ENCODE data around the gene FADS3. TPM values are rescaled to one million over a fixed set of nuclear protein-coding genes. Genes with fewer than 3 reads are reported as not detected.

Gene FADS3
- polyA plus RNA-seq, 4 donors: 5.3 to 17.9 (median 6.0) TPM

DNA sequence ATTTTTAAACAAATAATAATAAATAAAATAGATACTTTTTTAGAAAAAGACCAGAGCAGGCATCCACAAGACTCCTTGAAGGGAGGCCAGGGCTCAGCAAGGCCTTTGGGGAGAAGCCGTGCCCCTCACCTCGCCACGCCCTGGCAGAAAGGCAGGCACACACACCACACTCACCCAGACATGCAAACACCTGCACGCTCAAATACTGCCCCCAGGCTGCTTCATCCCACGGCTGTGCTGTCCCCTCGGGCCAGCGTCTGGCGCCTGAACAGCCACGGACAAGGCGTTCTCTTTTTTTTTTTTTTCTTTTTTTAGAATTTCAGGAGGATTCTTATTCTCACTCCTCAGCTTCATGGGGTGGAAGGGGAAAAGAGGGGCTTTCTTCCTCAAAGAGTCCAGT, 1.5 kb downstream of the FADS3 start:
- Histone ChIP-seq H3K27me3 (ENCODE audit: control insufficient read depth in 3 of 3, insufficient read depth in 3 of 3, low read length in 3 of 3) (no peaks in the 10 kb centered on the region), H3K27ac (ENCODE audit: low read depth in 1 of 3, low read length in 2 of 3) (no peak overlapping the region), H3K4me1 (ENCODE audit: control insufficient read depth in 3 of 3, insufficient read depth in 2 of 3, low read depth in 1 of 3, low read length in 2 of 3) (peaks cover 0 to 8% (median 0%) of the 10 kb centered on the region in 3 donors), H3K4me3 (ENCODE audit: low read depth in 1 of 3, low read length in 3 of 3) (no peak overlapping the region), H3K9me3 (ENCODE audit: control insufficient read depth in 2 of 2, insufficient read depth in 1 of 2, low read depth in 1 of 2, low read length in 1 of 2) (peaks cover 0 to 7% of the 10 kb centered on the region in 2 donors), H3K36me3 (ENCODE audit: control insufficient read depth in 3 of 3, insufficient read depth in 2 of 3, low read depth in 1 of 3, low read length in 3 of 3) (peaks cover 0 to 4% (median 0%) of the 10 kb centered on the region in 3 donors)
- DNase-seq (no peak), FAIRE-seq (no peak)
- WGBS, 3 donors: 90 to 96% (median 93%) methylated on average over 10 of the region's 10 CpGs

DNA sequence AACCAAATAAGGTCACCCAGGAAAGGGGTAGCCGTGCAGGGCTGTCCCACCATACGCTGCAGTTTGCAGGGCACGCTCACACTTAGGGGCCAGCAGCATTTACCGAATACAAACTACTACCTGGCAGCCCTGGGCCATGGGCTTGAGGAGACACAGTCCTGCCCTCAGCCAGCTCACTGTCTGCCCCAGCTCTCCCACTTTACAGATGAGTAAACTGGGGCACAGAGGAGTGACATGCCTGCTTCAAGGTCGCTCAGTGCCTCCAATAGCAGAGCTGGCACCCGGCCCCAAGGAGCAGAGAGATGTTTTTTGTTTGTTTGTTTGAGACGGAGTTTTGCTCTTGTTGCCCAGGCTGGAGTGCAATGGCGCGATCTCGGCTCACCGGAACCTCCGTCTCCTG, 2.8 kb downstream of the FADS3 start:
- WGBS, 3 donors: 92 to 95% (median 94%) methylated on average over 12 of the region's 12 CpGs
- Histone ChIP-seq H3K4me1 (ENCODE audit: control insufficient read depth in 3 of 3, insufficient read depth in 2 of 3, low read depth in 1 of 3, low read length in 2 of 3) (peaks cover 0 to 8% (median 0%) of the 10 kb centered on the region in 3 donors), H3K36me3 (ENCODE audit: control insufficient read depth in 3 of 3, insufficient read depth in 2 of 3, low read depth in 1 of 3, low read length in 3 of 3) (peaks cover 0 to 4% (median 0%) of the 10 kb centered on the region in 3 donors), H3K4me3 (ENCODE audit: low read depth in 1 of 3, low read length in 3 of 3) (no peak overlapping the region), H3K27ac (ENCODE audit: low read depth in 1 of 3, low read length in 2 of 3) (peak overlapping the region in 1 of 3 donors; percentile 40), H3K27me3 (ENCODE audit: control insufficient read depth in 3 of 3, insufficient read depth in 3 of 3, low read length in 3 of 3) (no peaks in the 10 kb centered on the region), H3K9me3 (ENCODE audit: control insufficient read depth in 2 of 2, insufficient read depth in 1 of 2, low read depth in 1 of 2, low read length in 1 of 2) (peaks cover 0 to 7% of the 10 kb centered on the region in 2 donors)
- FAIRE-seq (no peak), DNase-seq (no peak)

DNA sequence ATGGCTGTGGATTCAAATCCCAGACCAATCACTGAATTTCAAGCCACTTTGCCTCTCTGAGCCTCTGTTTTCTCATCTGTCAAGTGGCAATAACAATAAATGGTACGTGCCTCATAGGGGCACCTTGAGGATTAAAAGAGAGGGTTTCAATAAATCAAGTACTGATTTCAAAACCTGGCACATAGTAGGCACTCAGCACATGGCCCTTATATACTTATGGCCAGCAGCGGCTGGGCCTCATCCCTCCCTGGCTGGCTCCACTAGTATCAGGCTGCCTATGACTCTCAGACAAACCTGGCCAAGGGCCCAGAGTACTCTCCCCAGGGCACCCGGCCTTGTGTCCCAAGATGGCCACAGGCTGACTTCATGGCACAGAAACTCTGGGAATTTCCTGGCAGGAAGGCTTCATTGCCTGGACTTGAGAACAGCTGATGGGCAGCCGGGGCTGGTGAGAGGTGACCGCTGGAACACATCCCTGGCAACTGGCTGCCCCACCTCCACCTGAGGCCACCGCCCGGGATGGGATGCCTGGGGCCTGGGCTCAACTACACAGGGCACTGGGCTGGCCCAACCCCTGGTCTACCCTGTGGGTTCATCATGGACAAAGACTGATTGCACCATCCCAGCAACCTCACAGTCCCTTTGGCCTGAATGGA, 3.4 kb downstream of the FADS3 start:
- H3K9me3 ChIP-seq (ENCODE audit: control insufficient read depth in 2 of 2, insufficient read depth in 1 of 2, low read depth in 1 of 2, low read length in 1 of 2): peaks cover 0 to 7% of the 10 kb centered on the region in 2 donors
- FAIRE-seq: no peak
- 77 to 91% (median 79%) methylated on average over 7 of the region's 7 CpGs for WGBS, 3 donors
- DNase-seq: no peak
- H3K27ac ChIP-seq (ENCODE audit: low read depth in 1 of 3, low read length in 2 of 3): peak overlapping the region in 1 of 3 donors; percentile 45
- H3K27me3 ChIP-seq (ENCODE audit: control insufficient read depth in 3 of 3, insufficient read depth in 3 of 3, low read length in 3 of 3): no peaks in the 10 kb centered on the region
- peaks cover 0 to 8% (median 0%) of the 10 kb centered on the region in 3 donors for H3K4me1 ChIP-seq (ENCODE audit: control insufficient read depth in 3 of 3, insufficient read depth in 2 of 3, low read depth in 1 of 3, low read length in 2 of 3)
- no peak overlapping the region for H3K4me3 ChIP-seq (ENCODE audit: low read depth in 1 of 3, low read length in 3 of 3)
- peaks cover 0 to 4% (median 0%) of the 10 kb centered on the region in 3 donors for H3K36me3 ChIP-seq (ENCODE audit: control insufficient read depth in 3 of 3, insufficient read depth in 2 of 3, low read depth in 1 of 3, low read length in 3 of 3)

DNA sequence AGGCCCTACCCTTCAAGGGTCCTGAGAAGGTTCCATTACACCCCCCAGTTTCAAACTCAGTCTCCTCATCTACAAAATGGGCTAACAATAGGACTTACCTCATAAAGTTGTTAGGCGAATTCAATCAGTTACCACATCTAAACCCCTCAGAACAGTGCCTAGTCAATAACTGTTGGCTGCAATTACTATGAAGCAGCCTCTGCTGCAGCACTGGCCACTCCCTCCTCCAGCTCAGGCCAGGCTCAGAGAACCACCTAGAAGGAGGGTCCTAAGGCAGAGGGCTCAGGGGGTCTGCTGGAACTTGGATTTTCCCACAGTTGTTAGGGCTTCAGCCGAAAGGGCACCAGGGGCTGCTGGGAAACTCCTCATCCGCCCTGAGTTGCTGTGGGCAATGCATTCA, 4.7 kb downstream of the FADS3 start:
- Histone ChIP-seq H3K36me3 (ENCODE audit: control insufficient read depth in 3 of 3, insufficient read depth in 2 of 3, low read depth in 1 of 3, low read length in 3 of 3) (peaks cover 0 to 4% (median 0%) of the 10 kb centered on the region in 3 donors), H3K9me3 (ENCODE audit: control insufficient read depth in 2 of 2, insufficient read depth in 1 of 2, low read depth in 1 of 2, low read length in 1 of 2) (peaks cover 0 to 7% of the 10 kb centered on the region in 2 donors), H3K27ac (ENCODE audit: low read depth in 1 of 3, low read length in 2 of 3) (no peak overlapping the region), H3K27me3 (ENCODE audit: control insufficient read depth in 3 of 3, insufficient read depth in 3 of 3, low read length in 3 of 3) (no peaks in the 10 kb centered on the region), H3K4me3 (ENCODE audit: low read depth in 1 of 3, low read length in 3 of 3) (no peak overlapping the region), H3K4me1 (ENCODE audit: control insufficient read depth in 3 of 3, insufficient read depth in 2 of 3, low read depth in 1 of 3, low read length in 2 of 3) (peaks cover 0 to 8% (median 0%) of the 10 kb centered on the region in 3 donors)
- FAIRE-seq (no peak), DNase-seq (no peak)
- WGBS, 3 donors: 93 to 95% (median 93%) methylated on average over 3 of the region's 3 CpGs

DNA sequence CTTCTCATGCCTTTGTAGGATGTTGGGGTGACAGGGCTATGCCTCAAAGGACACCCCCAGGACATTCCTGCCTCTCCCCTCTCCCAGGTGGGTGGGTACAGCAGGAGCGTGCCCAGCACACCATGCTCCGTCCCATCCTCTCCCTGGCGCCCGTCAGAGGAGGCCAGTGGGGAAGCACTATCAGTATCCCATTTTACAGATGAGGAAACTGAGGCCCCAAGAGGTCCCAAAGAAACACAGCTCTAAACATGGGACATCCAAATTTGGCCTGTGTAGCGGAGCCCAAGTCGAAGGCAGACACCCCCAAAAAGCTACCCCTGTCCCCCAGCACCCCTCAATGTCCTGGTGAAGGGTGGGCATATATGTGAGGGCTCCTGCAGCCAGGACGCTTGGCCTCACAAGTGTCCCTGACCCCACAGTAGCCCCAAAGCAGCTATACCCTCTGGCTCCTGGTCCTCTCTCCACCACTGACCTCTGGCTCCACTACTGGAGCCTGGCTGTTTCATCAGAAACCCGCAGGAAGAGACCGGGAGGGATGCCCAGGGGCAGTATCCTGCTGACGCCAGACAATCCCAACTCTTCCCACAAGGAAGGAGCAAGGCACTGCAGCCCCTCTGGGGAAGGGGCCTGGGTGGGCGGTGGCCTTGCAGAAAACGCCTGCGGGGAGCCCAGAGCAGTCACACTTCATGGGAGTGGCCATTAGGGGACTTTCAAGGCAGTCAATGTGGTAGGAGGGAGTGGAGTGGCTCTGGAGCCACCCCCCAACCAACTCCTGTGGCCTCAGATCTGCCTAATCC, 5.4 kb downstream of the FADS3 start:
- DNase-seq (no peak), FAIRE-seq (no peak)
- H3K4me3 ChIP-seq (ENCODE audit: low read depth in 1 of 3, low read length in 3 of 3): no peak overlapping the region

DNA sequence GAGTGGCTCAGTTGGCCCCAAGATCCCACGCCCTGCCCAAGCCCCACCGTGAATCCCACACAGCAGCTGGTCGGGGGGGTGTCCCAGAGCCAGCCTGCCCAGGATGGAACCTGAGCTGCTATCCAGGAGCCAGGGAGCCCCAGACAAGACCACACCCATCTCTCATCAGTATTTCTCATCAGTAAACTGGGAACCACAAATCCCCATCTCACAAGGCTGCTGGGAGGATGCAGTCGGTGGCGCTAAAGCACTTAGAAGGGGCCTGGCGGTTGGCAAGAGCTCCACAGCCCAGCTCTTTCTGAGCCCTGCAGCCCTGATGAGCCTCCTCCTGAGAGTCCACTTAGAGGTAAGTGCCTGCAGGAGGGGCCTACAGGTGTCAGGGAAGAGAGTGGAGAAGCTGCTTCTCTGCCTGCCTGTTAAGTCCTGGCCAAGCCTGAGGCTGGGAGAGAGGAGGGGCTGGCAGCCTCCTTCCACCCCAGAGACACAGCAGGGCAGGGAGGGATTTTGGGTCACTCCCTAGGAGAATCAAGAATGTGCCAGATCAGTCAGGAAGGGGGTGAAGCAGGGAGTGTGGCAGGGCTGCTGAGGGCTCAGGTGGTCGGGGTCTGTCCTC, 6.1 kb downstream of the FADS3 start:
- Histone ChIP-seq H3K36me3 (ENCODE audit: control insufficient read depth in 3 of 3, insufficient read depth in 2 of 3, low read depth in 1 of 3, low read length in 3 of 3) (peaks cover 0 to 4% (median 0%) of the 10 kb centered on the region in 3 donors), H3K4me1 (ENCODE audit: control insufficient read depth in 3 of 3, insufficient read depth in 2 of 3, low read depth in 1 of 3, low read length in 2 of 3) (peaks cover 0 to under 1% (median 0%) of the 10 kb centered on the region in 3 donors), H3K4me3 (ENCODE audit: low read depth in 1 of 3, low read length in 3 of 3) (no peak overlapping the region), H3K27ac (ENCODE audit: low read depth in 1 of 3, low read length in 2 of 3) (no peak overlapping the region), H3K9me3 (ENCODE audit: control insufficient read depth in 2 of 2, insufficient read depth in 1 of 2, low read depth in 1 of 2, low read length in 1 of 2) (peaks cover 0 to 7% of the 10 kb centered on the region in 2 donors), H3K27me3 (ENCODE audit: control insufficient read depth in 3 of 3, insufficient read depth in 3 of 3, low read length in 3 of 3) (no peaks in the 10 kb centered on the region)
- DNase-seq (no peak), FAIRE-seq (no peak)
- WGBS, 3 donors: 90 to 95% (median 93%) methylated on average over 7 of the region's 7 CpGs

More for the DNA sequence above, 5.4 kb downstream of the FADS3 start:
- peaks cover 0 to 7% of the 10 kb centered on the region in 2 donors for H3K9me3 ChIP-seq (ENCODE audit: control insufficient read depth in 2 of 2, insufficient read depth in 1 of 2, low read depth in 1 of 2, low read length in 1 of 2)
- H3K27ac ChIP-seq (ENCODE audit: low read depth in 1 of 3, low read length in 2 of 3): no peak overlapping the region
- H3K27me3 ChIP-seq (ENCODE audit: control insufficient read depth in 3 of 3, insufficient read depth in 3 of 3, low read length in 3 of 3): no peaks in the 10 kb centered on the region
- H3K4me1 ChIP-seq (ENCODE audit: control insufficient read depth in 3 of 3, insufficient read depth in 2 of 3, low read depth in 1 of 3, low read length in 2 of 3): peaks cover 0 to 8% (median 0%) of the 10 kb centered on the region in 3 donors
- H3K36me3 ChIP-seq (ENCODE audit: control insufficient read depth in 3 of 3, insufficient read depth in 2 of 3, low read depth in 1 of 3, low read length in 3 of 3): peaks cover 0 to 4% (median 0%) of the 10 kb centered on the region in 3 donors
- WGBS, 3 donors: 91 to 97% (median 94%) methylated on average over 13 of the region's 13 CpGs

DNA sequence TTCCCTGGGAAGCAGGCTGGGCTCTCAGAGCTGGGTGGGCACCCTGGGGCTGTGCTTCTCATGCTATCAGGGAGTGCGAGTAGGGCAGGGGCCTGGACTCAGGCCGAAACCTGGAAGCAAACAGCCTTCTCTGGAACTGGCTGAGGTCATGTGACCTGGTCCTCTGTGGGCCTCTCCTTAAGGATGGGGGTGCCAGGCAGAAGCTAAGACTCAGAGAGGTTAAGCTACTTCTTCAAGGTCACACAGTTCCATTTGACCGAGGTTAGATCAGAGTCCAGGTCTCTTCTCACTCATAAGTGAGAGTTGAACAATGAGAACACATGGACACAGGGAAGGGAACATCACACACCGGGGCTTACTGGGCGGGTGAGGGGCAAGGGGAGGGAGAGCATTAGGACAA, 7.4 kb downstream of the FADS3 start:
- Histone ChIP-seq H3K36me3 (ENCODE audit: control insufficient read depth in 3 of 3, insufficient read depth in 2 of 3, low read depth in 1 of 3, low read length in 3 of 3) (peaks cover 0 to 4% (median 0%) of the 10 kb centered on the region in 3 donors), H3K4me1 (ENCODE audit: control insufficient read depth in 3 of 3, insufficient read depth in 2 of 3, low read depth in 1 of 3, low read length in 2 of 3) (no peaks in the 10 kb centered on the region), H3K9me3 (ENCODE audit: control insufficient read depth in 2 of 2, insufficient read depth in 1 of 2, low read depth in 1 of 2, low read length in 1 of 2) (peaks cover 0 to 7% of the 10 kb centered on the region in 2 donors), H3K27ac (ENCODE audit: low read depth in 1 of 3, low read length in 2 of 3) (no peak overlapping the region), H3K27me3 (ENCODE audit: control insufficient read depth in 3 of 3, insufficient read depth in 3 of 3, low read length in 3 of 3) (no peaks in the 10 kb centered on the region), H3K4me3 (ENCODE audit: low read depth in 1 of 3, low read length in 3 of 3) (no peak overlapping the region)
- no peak for DNase-seq
- WGBS, 3 donors: 82 to 87% (median 85%) methylated on average over 5 of the region's 5 CpGs
- FAIRE-seq: no peak

DNA sequence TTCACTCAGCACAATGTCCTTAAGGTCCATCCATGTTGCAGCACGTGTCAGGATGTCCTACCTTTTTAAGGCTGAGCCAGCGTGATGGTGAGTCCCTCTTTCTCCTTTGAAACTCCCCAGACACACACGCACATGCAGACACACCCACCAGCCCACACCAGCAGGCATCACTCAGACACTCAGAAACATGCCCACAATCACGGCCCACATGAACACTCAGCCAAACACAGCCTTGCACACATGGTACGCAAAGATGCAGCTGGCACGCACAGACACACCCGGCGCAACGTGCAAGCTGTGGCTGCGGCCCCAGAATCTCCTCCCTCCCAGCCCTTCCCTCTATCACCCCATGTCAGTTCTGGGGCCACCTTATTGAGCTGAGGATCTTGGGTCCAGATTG, 8.0 kb downstream of the FADS3 start:
- FAIRE-seq (no peak), DNase-seq (no peak)
- H3K4me3 ChIP-seq (ENCODE audit: low read depth in 1 of 3, low read length in 3 of 3): no peak overlapping the region
- no peak overlapping the region for H3K27ac ChIP-seq (ENCODE audit: low read depth in 1 of 3, low read length in 2 of 3)
- 86 to 93% (median 91%) methylated on average over 10 of the region's 10 CpGs for WGBS, 3 donors
- H3K27me3 ChIP-seq (ENCODE audit: control insufficient read depth in 3 of 3, insufficient read depth in 3 of 3, low read length in 3 of 3): no peaks in the 10 kb centered on the region
- H3K4me1 ChIP-seq (ENCODE audit: control insufficient read depth in 3 of 3, insufficient read depth in 2 of 3, low read depth in 1 of 3, low read length in 2 of 3): no peaks in the 10 kb centered on the region
- H3K9me3 ChIP-seq (ENCODE audit: control insufficient read depth in 2 of 2, insufficient read depth in 1 of 2, low read depth in 1 of 2, low read length in 1 of 2): peaks cover 0 to 7% of the 10 kb centered on the region in 2 donors
- peaks cover 0 to 3% (median under 1%) of the 10 kb centered on the region in 3 donors for H3K36me3 ChIP-seq (ENCODE audit: control insufficient read depth in 3 of 3, insufficient read depth in 2 of 3, low read depth in 1 of 3, low read length in 3 of 3)
